ENCODE results near the gene ACTMAP.

The ACTMAP gene

DNA sequence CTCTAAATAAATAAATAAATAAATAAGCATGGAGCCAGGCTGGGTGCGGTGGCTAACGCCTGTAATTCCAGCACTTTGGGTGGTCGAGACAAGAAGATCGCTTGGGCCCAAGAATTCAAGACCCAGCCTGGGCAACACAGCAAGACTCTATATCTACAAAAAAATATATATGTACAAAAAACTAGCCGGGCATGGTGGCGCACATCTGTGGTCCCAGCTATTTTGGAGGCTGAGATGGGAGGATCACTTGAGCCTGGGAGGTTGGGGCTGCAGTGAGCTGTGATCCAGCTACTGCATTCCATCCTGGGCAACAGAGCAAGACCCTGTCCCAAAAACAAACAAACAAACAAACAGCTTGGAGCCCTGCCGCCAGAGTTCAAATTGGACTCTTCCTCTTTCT lies 2.7 kb downstream of the ACTMAP start:
- TF ChIP-seq, protein P1, sequence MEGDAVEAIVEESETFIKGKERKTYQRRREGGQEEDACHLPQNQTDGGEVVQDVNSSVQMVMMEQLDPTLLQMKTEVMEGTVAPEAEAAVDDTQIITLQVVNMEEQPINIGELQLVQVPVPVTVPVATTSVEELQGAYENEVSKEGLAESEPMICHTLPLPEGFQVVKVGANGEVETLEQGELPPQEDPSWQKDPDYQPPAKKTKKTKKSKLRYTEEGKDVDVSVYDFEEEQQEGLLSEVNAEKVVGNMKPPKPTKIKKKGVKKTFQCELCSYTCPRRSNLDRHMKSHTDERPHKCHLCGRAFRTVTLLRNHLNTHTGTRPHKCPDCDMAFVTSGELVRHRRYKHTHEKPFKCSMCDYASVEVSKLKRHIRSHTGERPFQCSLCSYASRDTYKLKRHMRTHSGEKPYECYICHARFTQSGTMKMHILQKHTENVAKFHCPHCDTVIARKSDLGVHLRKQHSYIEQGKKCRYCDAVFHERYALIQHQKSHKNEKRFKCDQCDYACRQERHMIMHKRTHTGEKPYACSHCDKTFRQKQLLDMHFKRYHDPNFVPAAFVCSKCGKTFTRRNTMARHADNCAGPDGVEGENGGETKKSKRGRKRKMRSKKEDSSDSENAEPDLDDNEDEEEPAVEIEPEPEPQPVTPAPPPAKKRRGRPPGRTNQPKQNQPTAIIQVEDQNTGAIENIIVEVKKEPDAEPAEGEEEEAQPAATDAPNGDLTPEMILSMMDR (IDR thresholded peaks at IDR 0.05; ENCODE audit: low read depth, low read length), result no peak
- no peak overlapping the region for H3K4me3 ChIP-seq (ENCODE audit: low read depth, low read length)

DNA sequence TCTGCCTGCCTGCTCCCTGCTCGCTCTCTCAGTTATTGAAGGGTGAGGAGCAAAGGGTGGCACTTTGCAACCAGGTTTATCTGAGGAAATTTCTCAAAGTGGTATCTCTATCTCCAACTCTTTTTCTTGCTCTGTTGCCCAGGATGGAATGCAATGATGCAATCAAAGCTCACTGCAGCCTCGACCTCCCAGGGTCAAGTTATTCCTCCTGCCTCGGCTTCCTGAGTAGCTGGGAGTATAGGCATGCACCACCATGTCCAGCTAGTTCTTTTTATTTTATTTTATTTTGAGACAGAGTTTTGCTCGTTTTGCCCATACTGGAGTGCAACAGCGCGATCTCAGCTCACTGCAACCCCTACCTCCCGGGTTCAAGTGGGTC lies 4.9 kb downstream of the ACTMAP start:
- TF ChIP-seq, protein P1 (IDR thresholded peaks at IDR 0.05; ENCODE audit: low read depth, low read length), result no peak
- H3K4me3 ChIP-seq (ENCODE audit: low read depth, low read length), result no peak overlapping the region

DNA sequence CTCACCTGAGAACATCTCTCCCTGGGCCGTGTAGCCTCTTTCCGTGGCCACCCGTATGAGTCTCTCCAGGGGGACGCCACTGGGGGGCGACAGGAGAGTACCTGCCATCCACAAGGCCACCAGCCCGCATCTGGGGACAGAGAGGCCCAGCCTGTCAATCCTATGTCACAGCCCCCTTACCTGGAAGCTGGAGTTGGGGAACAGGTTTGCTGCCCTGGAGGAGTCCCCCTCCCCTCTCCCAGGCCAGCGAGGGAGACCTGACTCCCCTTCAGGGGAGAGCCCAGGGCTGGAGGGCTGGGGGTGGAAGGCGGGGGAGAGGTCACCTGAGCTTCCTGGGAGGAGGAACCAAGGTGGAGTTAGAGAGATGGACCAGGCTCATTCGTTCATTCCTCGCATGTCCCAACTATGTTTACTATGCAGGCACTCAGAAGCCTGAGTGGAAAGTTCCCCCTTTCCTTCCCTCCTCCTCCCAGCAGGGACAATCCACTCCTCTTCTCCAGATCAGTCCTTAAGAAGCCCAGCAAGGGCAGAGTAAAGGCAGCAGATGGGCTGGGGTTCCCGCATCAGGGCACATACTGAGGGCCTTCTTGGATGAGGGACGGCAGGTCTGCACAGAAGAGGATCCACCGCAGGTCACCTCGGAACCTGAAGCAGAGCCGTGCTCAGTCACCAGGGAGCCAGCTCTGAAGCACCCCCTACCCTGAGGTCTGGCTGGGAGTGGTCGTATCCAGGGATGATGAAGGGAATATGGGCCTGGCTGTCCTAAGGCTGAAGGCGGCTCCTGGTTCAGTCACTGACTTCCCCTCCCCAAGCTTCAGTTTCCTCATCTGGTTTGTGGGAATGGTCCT lies 5.5 kb downstream of the ACTMAP start:
- H3K4me3 ChIP-seq (ENCODE audit: low read depth, low read length), result no peak overlapping the region

DNA sequence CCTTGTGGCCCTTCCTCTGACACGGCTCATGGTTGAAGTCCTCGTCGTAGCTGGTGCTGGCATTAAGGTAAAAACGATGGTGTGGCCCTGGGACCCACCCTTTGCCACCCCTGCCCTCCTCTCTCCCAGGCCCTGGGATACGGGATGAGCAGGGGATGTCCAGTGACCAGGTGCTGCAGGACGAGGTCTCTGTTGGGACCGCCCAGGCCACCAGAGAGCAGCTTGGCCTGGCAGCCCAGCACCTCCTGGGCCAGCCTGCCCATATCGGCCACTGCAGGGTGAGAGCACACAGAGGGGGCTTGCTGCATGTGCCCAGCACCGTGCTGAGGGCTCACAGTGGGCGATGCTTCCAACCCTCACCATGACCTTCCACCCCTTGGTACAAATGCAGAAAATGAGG lies 6.4 kb downstream of the ACTMAP start:
- TF ChIP-seq, protein P1 (IDR thresholded peaks at IDR 0.05; ENCODE audit: low read depth, low read length), result no peak
- no peak overlapping the region for H3K4me3 ChIP-seq (ENCODE audit: low read depth, low read length)

More for the DNA sequence above, 5.5 kb downstream of the ACTMAP start:
- TF ChIP-seq, protein P1 (IDR thresholded peaks at IDR 0.05; ENCODE audit: low read depth, low read length), result no peak

DNA sequence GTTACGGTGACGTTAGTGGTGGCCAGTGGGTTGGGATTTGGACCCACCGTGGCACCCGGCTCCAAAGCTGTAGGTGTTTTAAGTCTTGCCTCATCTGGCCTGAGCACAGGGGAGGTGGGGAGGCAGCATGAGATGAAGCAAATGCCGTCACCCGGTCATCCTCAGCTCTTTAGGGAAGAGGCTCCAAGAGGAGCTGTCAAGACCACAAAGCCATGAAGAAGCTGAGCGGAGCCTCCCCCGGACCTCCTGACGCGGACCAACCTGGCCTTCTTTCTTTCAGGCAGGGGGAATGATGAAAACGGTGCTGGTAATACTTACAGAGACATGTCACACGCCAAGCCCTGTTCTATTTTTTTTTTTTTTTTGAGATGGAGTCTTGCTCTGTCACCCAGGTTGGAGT lies 7.4 kb downstream of the ACTMAP start:
- H3K4me3 ChIP-seq (ENCODE audit: low read depth, low read length), result no peak overlapping the region
- TF ChIP-seq, protein P1 (IDR thresholded peaks at IDR 0.05; ENCODE audit: low read depth, low read length), result no peak

DNA sequence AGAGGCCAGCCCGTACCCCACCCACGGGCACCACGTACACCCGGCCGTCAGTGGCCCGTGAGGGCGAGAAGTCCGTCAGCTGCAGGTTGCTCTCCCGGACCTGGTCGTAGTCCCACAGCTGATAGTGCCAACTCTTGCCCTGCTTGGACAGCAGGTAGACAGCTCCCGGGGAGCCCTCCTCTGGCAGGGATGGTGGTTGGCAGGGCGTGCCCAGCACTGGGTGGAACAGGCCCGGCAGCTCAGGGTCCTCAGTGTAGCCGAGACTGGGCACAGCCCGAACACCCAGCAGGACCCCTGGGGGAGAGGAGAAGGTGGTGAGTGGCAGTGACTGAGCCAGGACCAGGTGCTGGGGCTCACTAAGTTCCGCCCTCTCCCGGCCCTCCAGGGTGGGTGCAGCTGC lies 7.8 kb downstream of the ACTMAP start:
- TF ChIP-seq, protein P1 (IDR thresholded peaks at IDR 0.05; ENCODE audit: low read depth, low read length), result no peak

DNA sequence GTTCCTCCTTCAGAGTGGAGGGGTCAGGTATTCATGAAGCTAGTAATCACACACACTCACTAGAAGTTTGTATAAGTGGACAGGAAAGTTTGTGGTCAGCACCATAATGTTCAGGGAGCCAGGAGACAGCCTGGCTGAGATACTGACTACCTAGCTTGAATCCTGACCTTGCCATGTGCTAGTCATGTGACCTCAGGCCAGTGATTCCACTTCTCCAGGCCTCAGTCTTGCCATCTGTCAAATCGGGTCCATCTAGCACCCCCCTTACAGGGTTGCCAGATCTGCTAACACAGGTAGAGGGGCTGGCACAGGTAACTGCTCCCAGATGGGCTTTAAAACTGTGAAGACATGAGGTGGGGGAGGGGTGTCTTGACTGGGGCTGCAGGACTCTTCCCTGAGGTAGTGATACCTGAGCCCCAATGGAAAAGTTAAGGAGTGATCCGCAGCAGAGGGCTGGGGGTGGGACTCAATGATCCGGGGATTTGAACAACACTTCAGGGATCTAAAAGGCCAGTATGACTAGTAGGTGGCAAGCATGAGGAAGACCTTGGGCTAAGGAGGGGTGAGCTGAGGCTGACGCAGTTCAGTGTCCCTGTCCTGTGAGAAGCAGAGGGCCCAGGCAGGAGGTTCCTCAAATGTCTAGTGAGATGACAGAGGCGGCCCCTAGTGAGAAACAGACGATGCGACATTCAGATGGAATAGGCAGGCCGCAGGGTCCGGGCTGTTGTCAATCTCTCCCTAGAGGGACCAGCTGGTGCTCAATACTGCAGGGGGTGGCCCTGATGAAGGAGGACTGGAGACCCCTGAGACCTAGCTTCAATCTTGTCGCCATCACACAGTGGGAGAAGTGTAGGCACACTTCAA lies 8.5 kb downstream of the ACTMAP start:
- no peak overlapping the region for H3K4me3 ChIP-seq (ENCODE audit: low read depth, low read length)
- TF ChIP-seq, protein P1 (IDR thresholded peaks at IDR 0.05; ENCODE audit: low read depth, low read length), result no peak

More for the DNA sequence above, 7.8 kb downstream of the ACTMAP start:
- H3K4me3 ChIP-seq (ENCODE audit: low read depth, low read length), result no peak overlapping the region
